GM23338 (cell line): ENCODE measurements around the gene ACTR8.

ENCODE experiments used
- CREB1 ChIP-seq: fragments of 250-450 bp; sonication (Bioruptor Pico); IDR thresholded peaks from 2 replicates; pipeline ENCODE4 v1.5.0; 2020; ENCODE audit warnings: low read depth, mild to moderate bottlenecking, moderate library complexity
- CTCF ChIP-seq, 2 experiments: fragments of 200-600 bp in 1 of 2; sonication (generic) in 1 of 2; conservative IDR thresholded peaks; 2 replicates each; pipeline versions ENCODE4 v1.5.1 to v1.6.1; 2016 to 2017; ENCODE audit warnings: antibody characterized with exemption in 2 of 2, low read depth in 2 of 2, mild to moderate bottlenecking in 2 of 2, moderate library complexity in 1 of 2
- ETS1 ChIP-seq: IDR thresholded peaks from 2 replicates; pipeline ENCODE4 v1.6.1; 2016; ENCODE audit warnings: antibody characterized with exemption
- EZH2 ChIP-seq: fragments of 200-600 bp; sonication (generic); IDR thresholded peaks from one replicate; pipeline ENCODE4 v1.8.0; 2017; ENCODE audit warnings: antibody characterized with exemption, mild to moderate bottlenecking, low read depth; ENCODE audit not compliant: unreplicated experiment
- EZH2phosphoT487 ChIP-seq: fragments of 200-600 bp; sonication (generic); IDR thresholded peaks from one replicate; pipeline ENCODE4 v1.8.1; 2018; ENCODE audit warnings: antibody characterized with exemption; ENCODE audit not compliant: unreplicated experiment
- NANOG ChIP-seq: IDR thresholded peaks from 2 replicates; pipeline ENCODE4 v1.6.1; 2016; ENCODE audit warnings: antibody characterized with exemption, borderline replicate concordance
- POLR2AphosphoS5 ChIP-seq: IDR thresholded peaks from 2 replicates; pipeline ENCODE4 v1.6.1; 2016; ENCODE audit warnings: antibody characterized with exemption, low read depth
- REST ChIP-seq: IDR thresholded peaks from one replicate; pipeline ENCODE4 v1.6.1; 2018; ENCODE audit warnings: antibody characterized with exemption; ENCODE audit not compliant: unreplicated experiment
- STAT1 ChIP-seq: IDR thresholded peaks from one replicate; pipeline ENCODE4 v1.6.1; 2016; ENCODE audit warnings: antibody characterized with exemption; ENCODE audit not compliant: unreplicated experiment

GRCh38 chr3:53829605-53830004 is 52.3 kb downstream of the ACTR8 start:
- no peak for TF ChIP-seq CTCF (conservative IDR thresholded peaks at IDR 0.05; ENCODE audit: low read depth in 2 of 2)
- no peak for TF ChIP-seq NANOG
- no peak for TF ChIP-seq POLR2AphosphoS5
- no peak for TF ChIP-seq CREB1 (CRISPR knock-in tag)
- TF ChIP-seq REST, result no peak
- TF ChIP-seq EZH2, result no peak
- no peak for TF ChIP-seq STAT1
- TF ChIP-seq ETS1, result no peak
- no peak for TF ChIP-seq EZH2phosphoT487
